Effector CD4-positive, alpha-beta T cell (primary cell): ENCODE results near the gene TEP1.
"Not testable (repeated sequence)": the region's sequence is repeated elsewhere in the genome, so short reads cannot be mapped to it uniquely, and the experiment has no call there.

ENCODE experiments used
- DNase-seq: peaks from one replicate; pipeline ENCODE4 v3.0.0-alpha.2; 2020
- total RNA-seq: gene quantifications from one replicate; lab custom pipeline; 2026; lab: John Stamatoyannopoulos, UW

Gene TEP1
- 104 reads per million, percentile 83 among the genes with 10 or more reads in this experiment for total RNA-seq

- peak; percentile 60 for DNase-seq
Observed at GRCh38 chr14:20412876-20413743, at the start of gene TEP1. TEP1 (minus strand) TSS chr14:20413501; CDS start chr14:20408439, 5,062 bp downstream.

- DNase-seq = peak; percentile 98
Observed at GRCh38 chr14:20461225-20462141, 48.2 kb upstream of the TEP1 start, which contains the start of gene PIP4P1. PIP4P1 (minus strand) TSS chr14:20461434; CDS start chr14:20461325, 109 bp downstream.

GRCh38 chr14:20460458-20461224, 47.3 kb upstream of the TEP1 start:
- DNase-seq = peak; percentile 60

- DNase-seq = no peak
Observed at GRCh38 chr14:20458031-20458789, 44.9 kb upstream of the TEP1 start.

DNA sequence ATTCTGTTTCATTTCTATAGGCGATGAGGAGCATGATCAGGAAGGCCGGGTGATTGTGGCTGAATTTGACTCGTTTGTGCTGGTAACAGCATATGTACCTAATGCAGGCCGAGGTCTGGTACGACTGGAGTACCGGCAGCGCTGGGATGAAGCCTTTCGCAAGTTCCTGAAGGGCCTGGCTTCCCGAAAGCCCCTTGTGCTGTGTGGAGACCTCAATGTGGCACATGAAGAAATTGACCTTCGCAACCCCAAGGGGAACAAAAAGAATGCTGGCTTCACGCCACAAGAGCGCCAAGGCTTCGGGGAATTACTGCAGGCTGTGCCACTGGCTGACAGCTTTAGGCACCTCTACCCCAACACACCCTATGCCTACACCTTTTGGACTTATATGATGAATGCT, 43.7 kb upstream of the TEP1 start:
- DNase-seq = no peak

DNA sequence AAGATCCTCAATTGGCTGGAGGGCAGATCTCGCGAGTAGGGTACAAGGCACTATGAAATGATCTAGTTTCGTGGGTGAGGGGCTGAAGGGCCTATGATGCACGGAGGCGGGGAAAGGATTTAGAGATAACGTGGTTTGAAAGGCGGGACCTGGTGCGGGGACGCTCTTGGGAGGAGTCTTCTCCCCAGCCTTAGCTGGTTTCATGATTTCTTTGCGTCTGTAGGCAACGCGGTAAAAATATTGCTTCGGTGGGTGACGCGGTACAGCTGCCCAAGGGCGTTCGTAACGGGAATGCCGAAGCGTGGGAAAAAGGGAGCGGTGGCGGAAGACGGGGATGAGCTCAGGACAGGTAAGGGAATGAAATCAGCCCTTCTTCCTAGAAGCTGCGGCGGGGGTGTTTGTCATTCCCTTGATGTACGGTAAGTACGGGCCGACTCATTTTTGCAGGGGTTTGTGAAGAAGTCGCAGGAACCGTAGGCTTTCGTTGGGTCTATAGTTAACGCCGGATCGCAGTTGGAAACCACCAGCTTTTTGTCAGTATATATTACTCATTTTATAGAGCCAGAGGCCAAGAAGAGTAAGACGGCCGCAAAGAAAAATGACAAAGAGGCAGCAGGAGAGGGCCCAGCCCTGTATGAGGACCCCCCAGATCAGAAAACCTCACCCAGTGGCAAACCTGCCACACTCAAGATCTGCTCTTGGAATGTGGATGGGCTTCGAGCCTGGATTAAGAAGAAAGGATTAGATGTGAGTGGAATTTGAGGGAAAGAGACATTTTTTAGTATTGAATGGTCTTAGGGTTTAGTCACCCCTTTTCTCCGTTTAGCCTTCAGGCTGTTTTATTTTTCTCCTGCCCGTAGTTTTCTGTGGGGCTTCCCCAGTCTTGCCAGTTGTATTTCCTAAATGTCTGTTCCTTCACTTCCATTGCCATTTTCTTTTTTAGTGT, 42.3 kb upstream of the TEP1 start:
- DNase-seq = peak; percentile 69

- peak; percentile 98 for DNase-seq
Observed at GRCh38 chr14:20454516-20455354, 41.4 kb upstream of the TEP1 start, which contains the start of the genes APEX1 and OSGEP. APEX1 (plus strand) TSS chr14:20455226; CDS start chr14:20455646, 420 bp downstream. OSGEP (minus strand) TSS chr14:20454812; CDS start chr14:20454683, 129 bp downstream.

DNA sequence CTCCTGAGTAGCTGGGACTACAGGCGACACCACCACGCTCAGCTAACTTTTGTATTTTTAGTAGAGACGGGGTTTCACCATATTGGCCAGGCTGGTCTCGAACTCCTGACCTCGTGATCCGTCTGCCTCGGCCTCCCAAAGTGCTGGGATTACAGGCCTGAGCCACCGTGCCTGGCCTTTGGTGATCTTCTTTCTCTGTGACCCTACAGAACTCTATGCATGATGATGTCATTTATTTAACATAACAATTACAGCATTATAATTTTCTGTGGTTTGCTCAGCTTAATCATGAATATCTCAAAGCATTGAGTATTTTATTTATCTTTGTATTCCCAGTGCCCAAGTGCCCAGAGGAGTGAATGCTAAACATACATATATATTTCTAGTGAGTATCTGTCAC, 39.5 kb upstream of the TEP1 start:
- not testable (repeated sequence) for DNase-seq

GRCh38 chr14:20446889-20447288, 33.6 kb upstream of the TEP1 start:
- no peak for DNase-seq

DNA sequence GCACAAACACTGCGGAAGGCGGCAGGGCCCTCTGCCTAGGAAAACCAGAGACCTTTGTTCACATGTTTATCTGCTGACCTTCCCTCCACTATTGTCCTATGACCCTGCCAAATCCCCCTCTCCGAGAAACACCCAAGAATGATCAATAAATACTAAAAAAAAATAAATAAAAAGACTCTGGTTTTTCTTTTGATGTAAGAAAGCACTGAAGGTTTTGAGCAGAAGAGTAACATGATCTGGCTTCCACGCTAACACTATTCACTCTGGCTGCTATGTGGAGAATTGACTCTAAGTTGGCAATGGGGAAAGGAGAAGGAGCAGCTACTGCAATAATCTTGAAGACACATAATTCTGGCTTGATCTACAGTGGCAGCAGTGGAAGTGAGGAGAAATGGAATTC, 30.3 kb upstream of the TEP1 start:
- DNase-seq = not testable (repeated sequence)

DNA sequence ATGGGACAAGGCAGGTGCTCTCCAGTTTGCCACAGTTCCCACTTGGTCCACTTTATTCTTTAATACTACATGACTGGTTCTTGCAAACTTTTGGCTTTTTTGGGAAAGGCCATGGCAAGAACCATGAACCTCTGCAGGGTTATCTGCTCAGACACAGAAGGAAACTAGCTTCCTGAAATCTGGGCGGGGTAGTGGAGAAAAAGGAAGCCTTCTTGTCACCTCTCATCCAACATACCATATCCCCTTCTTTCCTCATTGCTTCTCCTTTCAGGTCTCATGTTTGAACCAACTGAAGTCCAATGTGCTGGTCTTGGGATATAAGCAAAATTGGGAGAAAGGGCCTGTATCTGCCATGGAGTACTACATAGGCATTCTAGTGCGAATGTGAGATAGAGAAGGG, 28.2 kb upstream of the TEP1 start:
- DNase-seq = no peak

DNA sequence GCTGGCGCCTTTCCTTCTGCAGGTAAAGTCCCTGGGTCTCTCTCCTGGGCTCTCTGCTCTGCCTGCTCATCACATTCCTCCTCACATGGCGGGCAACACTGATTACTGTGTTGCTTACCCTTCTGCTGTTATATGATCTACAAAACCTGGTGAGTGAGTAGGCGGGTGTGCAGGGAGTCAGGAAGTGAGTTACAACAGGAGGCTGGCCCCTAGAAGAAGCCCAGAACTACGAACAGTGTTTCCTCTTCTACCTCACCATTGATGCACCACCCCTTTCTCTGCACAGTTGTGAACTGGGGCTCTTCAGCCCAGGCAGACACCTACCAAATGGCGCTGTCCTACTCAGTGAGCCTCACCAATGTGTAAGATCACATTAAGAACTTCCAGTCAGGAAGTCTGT, 27.6 kb upstream of the TEP1 start:
- DNase-seq = no peak

- DNase-seq = no peak
Observed at GRCh38 chr14:20440465-20440864, 27.2 kb upstream of the TEP1 start.

- no peak for DNase-seq
Observed at GRCh38 chr14:20438664-20439063, 25.4 kb upstream of the TEP1 start.

GRCh38 chr14:20436363-20436755, 23.1 kb upstream of the TEP1 start:
- no peak for DNase-seq

- DNase-seq = no peak
Observed at GRCh38 chr14:20435582-20436362, 22.5 kb upstream of the TEP1 start, which contains the start of gene KLHL33. KLHL33 (minus strand) TSS chr14:20436166; CDS start chr14:20435811, 355 bp downstream.

- no peak for DNase-seq
Observed at GRCh38 chr14:20434701-20435581, 21.6 kb upstream of the TEP1 start.
